HG03457 (cell line): ENCODE measurements around the gene JAKMIP1.

Source experiments
- ATAC-seq: cut with Tn5 transposase; IDR thresholded peaks from one replicate; pipeline ENCODE4 v1.9.1; 2021; ENCODE audit warnings: moderate number of reproducible peaks; ENCODE audit not compliant: unreplicated experiment

Gene JAKMIP1

GRCh38 chr4:6200011-6200921 is at the start of gene JAKMIP1:
TSS of gene JAKMIP1 (minus strand) at chr4:6200549. CDS start at chr4:6112850, 87,699 bp downstream.
- peak; percentile 65 for ATAC-seq

- no peak for ATAC-seq
Observed at GRCh38 chr4:6248394-6248793, 48.0 kb upstream of the JAKMIP1 start.

GRCh38 chr4:6246170-6246634 is 45.9 kb upstream of the JAKMIP1 start:
- no peak for ATAC-seq

- no peak for ATAC-seq
Observed at GRCh38 chr4:6245246-6246169, 45.2 kb upstream of the JAKMIP1 start.

- no peak for ATAC-seq
Observed at GRCh38 chr4:6242271-6243029, 42.1 kb upstream of the JAKMIP1 start.

- ATAC-seq: no peak
Observed at GRCh38 chr4:6241062-6241845, 40.9 kb upstream of the JAKMIP1 start.

GRCh38 chr4:6239968-6240367 is 39.6 kb upstream of the JAKMIP1 start:
- ATAC-seq: no peak

GRCh38 chr4:6239486-6239885 is 39.1 kb upstream of the JAKMIP1 start:
- no peak for ATAC-seq

- ATAC-seq: no peak
Observed at GRCh38 chr4:6236816-6237390, 36.6 kb upstream of the JAKMIP1 start.

- no peak for ATAC-seq
Observed at GRCh38 chr4:6235901-6236640, 35.7 kb upstream of the JAKMIP1 start.

GRCh38 chr4:6235012-6235411 is 34.7 kb upstream of the JAKMIP1 start:
- ATAC-seq: no peak

- no peak for ATAC-seq
Observed at GRCh38 chr4:6233929-6234328, 33.6 kb upstream of the JAKMIP1 start.

- ATAC-seq: no peak
Observed at GRCh38 chr4:6232836-6233785, 32.8 kb upstream of the JAKMIP1 start.

- no peak for ATAC-seq
Observed at GRCh38 chr4:6231663-6232165, 31.4 kb upstream of the JAKMIP1 start.

- ATAC-seq: no peak
Observed at GRCh38 chr4:6230827-6231662, 30.7 kb upstream of the JAKMIP1 start.

- no peak for ATAC-seq
Observed at GRCh38 chr4:6230502-6230785, 30.1 kb upstream of the JAKMIP1 start.
